HEK293 (cell line): Measurements from ENCODE around the gene TECPR2.

Experiments
- BCL11B ChIP-seq: fragments of 450-650 bp; formaldehyde crosslinking; IDR thresholded peaks from 2 replicates; pipeline ENCODE4 v1.5.1; 2016; ENCODE audit warnings: low read depth, missing biosample characterization, missing genetic modification characterization
- GLI2 ChIP-seq: fragments of 450-650 bp; formaldehyde crosslinking; IDR thresholded peaks from 2 replicates; pipeline ENCODE4; 2017; ENCODE audit warnings: missing biosample characterization, missing genetic modification characterization, low read depth, borderline replicate concordance
- IKZF3 ChIP-seq: fragments of 450-650 bp; IDR thresholded peaks from 2 replicates; pipeline ENCODE4 v1.5.0; 2018; ENCODE audit warnings: missing biosample characterization, mild to moderate bottlenecking, missing genetic modification characterization, moderate library complexity
- REPIN1 ChIP-seq: fragments of 450-650 bp; formaldehyde crosslinking; IDR thresholded peaks from 2 replicates; pipeline ENCODE4 v1.5.1; 2017; ENCODE audit warnings: missing biosample characterization, missing genetic modification characterization, low read depth
- SETDB1 ChIP-seq: IDR thresholded peaks from one replicate; pipeline ENCODE4 v1.6.1; 2017; ENCODE audit warnings: mild to moderate bottlenecking, low read length, moderate library complexity, mixed read lengths; ENCODE audit not compliant: insufficient read length
- ZIC2 ChIP-seq: fragments of 450-650 bp; formaldehyde crosslinking; IDR thresholded peaks from 2 replicates; pipeline ENCODE4 v1.5.1; 2016; ENCODE audit warnings: missing biosample characterization, missing genetic modification characterization
- ZNF133 ChIP-seq: fragments of 450-650 bp; formaldehyde crosslinking; IDR thresholded peaks from 2 replicates; pipeline ENCODE4 v1.5.1; 2016; ENCODE audit warnings: missing biosample characterization, missing genetic modification characterization
- ZNF155 ChIP-seq: fragments of 450-650 bp; formaldehyde crosslinking; IDR thresholded peaks from 2 replicates; pipeline ENCODE4 v1.5.1; 2016; ENCODE audit warnings: missing biosample characterization, missing genetic modification characterization
- ZNF175 ChIP-seq: fragments of 450-650 bp; formaldehyde crosslinking; IDR thresholded peaks from 2 replicates; pipeline ENCODE4 v1.5.1; 2016; ENCODE audit warnings: missing biosample characterization, missing genetic modification characterization
- ZNF214 ChIP-seq: fragments of 450-650 bp; formaldehyde crosslinking; IDR thresholded peaks from 2 replicates; pipeline ENCODE4 v1.5.1; 2017; ENCODE audit warnings: missing biosample characterization, mild to moderate bottlenecking, missing genetic modification characterization, borderline replicate concordance
- ZNF354C ChIP-seq: fragments of 450-650 bp; formaldehyde crosslinking; IDR thresholded peaks from 2 replicates; pipeline ENCODE4 v1.5.1; 2016; ENCODE audit warnings: missing biosample characterization, missing genetic modification characterization, low read depth, borderline replicate concordance
- ZNF366 ChIP-seq: fragments of 450-650 bp; formaldehyde crosslinking; conservative IDR thresholded peaks from 2 replicates; pipeline ENCODE4 v1.5.1; 2016; ENCODE audit warnings: missing biosample characterization, missing genetic modification characterization
- ZNF423 ChIP-seq: fragments of 450-650 bp; formaldehyde crosslinking; IDR thresholded peaks from 2 replicates; pipeline ENCODE4 v1.5.1; 2016; ENCODE audit warnings: missing biosample characterization, missing genetic modification characterization
- ZNF426 ChIP-seq: fragments of 450-650 bp; formaldehyde crosslinking; IDR thresholded peaks from 2 replicates; pipeline ENCODE4 v1.5.1; 2017; ENCODE audit warnings: missing biosample characterization, missing genetic modification characterization, mild to moderate bottlenecking, inconsistent platforms, moderate library complexity
- ZNF433 ChIP-seq: fragments of 450-650 bp; formaldehyde crosslinking; IDR thresholded peaks from 2 replicates; pipeline ENCODE4 v1.5.1; 2016; ENCODE audit warnings: missing biosample characterization, missing genetic modification characterization, low read depth
- ZNF48 ChIP-seq: fragments of 450-650 bp; formaldehyde crosslinking; IDR thresholded peaks from 2 replicates; pipeline ENCODE4 v1.5.1; 2016; ENCODE audit warnings: missing biosample characterization, missing genetic modification characterization
- ZNF510 ChIP-seq: fragments of 450-650 bp; formaldehyde crosslinking; IDR thresholded peaks from 2 replicates; pipeline ENCODE4 v1.5.1; 2018; ENCODE audit warnings: mild to moderate bottlenecking, missing genetic modification characterization, missing biosample characterization; ENCODE audit not compliant: insufficient replicate concordance
- ZNF558 ChIP-seq: fragments of 450-650 bp; formaldehyde crosslinking; IDR thresholded peaks from 2 replicates; pipeline ENCODE4 v1.5.1; 2016; ENCODE audit warnings: missing biosample characterization, missing genetic modification characterization
- ZNF571 ChIP-seq: fragments of 450-650 bp; formaldehyde crosslinking; IDR thresholded peaks from 2 replicates; pipeline ENCODE4 v1.5.0; 2017; ENCODE audit warnings: missing biosample characterization, missing genetic modification characterization
- ZNF626 ChIP-seq: fragments of 450-650 bp; sonication (Bioruptor Pico); formaldehyde crosslinking; IDR thresholded peaks from 2 replicates; pipeline ENCODE4 v1.5.1; 2018; ENCODE audit warnings: missing biosample characterization, missing genetic modification characterization, inconsistent platforms
- ZNF629 ChIP-seq: fragments of 450-650 bp; formaldehyde crosslinking; IDR thresholded peaks from 2 replicates; pipeline ENCODE4 v1.5.1; 2017; ENCODE audit warnings: missing biosample characterization, missing genetic modification characterization
- ZNF670 ChIP-seq: fragments of 450-650 bp; formaldehyde crosslinking; IDR thresholded peaks from 2 replicates; pipeline ENCODE4 v1.5.1; 2016; ENCODE audit warnings: missing biosample characterization, missing genetic modification characterization, low read depth
- ZNF792 ChIP-seq: fragments of 450-650 bp; formaldehyde crosslinking; IDR thresholded peaks from 2 replicates; pipeline ENCODE4 v1.5.1; 2016; ENCODE audit warnings: missing biosample characterization, missing genetic modification characterization
- ZSCAN23 ChIP-seq: fragments of 450-650 bp; formaldehyde crosslinking; IDR thresholded peaks from 2 replicates; pipeline ENCODE4 v1.5.1; 2016; ENCODE audit warnings: missing biosample characterization, missing genetic modification characterization
- TF ChIP-seq, protein P1 (sequence below): fragments of 450-650 bp; formaldehyde crosslinking; IDR thresholded peaks from 2 replicates; pipeline ENCODE4 v1.5.1; 2016; ENCODE audit warnings: missing biosample characterization, missing genetic modification characterization
- TF ChIP-seq, protein P2 (sequence below): fragments of 450-650 bp; formaldehyde crosslinking; IDR thresholded peaks from 2 replicates; pipeline ENCODE4 v1.5.1; 2016; ENCODE audit warnings: missing biosample characterization, missing genetic modification characterization
- TF ChIP-seq, protein P3 (sequence below): fragments of 450-650 bp; formaldehyde crosslinking; IDR thresholded peaks from 2 replicates; pipeline ENCODE4 v1.5.1; 2016; ENCODE audit warnings: missing biosample characterization, missing genetic modification characterization
- TF ChIP-seq, protein P4 (sequence below): fragments of 450-650 bp; formaldehyde crosslinking; IDR thresholded peaks from 2 replicates; pipeline ENCODE4 v1.5.1; 2016; ENCODE audit warnings: missing biosample characterization, missing genetic modification characterization
- TF ChIP-seq, protein P5 (sequence below): fragments of 450-650 bp; formaldehyde crosslinking; IDR thresholded peaks from 2 replicates; pipeline ENCODE4 v1.5.1; 2016; ENCODE audit warnings: missing biosample characterization, missing genetic modification characterization, borderline replicate concordance

Gene TECPR2

DNA sequence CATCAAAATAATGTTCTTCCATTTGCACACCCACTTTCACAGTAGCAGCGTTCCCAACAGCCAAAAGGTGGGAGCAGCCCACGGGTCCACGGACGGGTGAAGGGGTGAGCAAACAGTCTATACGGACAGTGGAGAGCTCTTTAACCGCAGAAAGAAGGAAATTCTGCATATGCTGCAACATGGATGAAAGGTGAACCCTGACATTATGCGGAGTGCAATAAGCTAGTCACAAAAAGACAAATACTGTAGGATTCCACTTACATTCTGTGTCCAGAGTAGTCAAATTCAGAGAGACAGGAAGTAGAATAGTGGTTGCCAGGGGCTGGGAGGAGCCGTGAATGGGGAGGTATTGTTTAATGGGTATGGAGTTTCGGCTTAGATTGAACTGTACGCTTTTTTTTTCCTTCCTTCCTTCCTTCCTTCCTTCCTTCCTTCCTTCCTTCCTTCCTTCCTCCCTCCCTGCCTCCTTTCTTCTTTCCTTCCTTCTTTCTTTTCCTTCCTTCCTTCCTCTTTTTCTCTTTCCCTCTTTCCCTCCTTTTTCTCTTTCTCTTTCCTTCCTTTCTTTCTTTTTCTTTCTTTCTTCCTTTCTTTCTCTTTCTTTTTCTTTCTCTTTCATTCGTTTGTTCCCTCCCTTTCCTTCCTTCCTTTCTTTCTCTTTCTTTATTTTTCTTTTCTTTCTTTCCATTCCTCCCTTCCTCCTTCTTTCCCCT lies 162.6 kb downstream of the TECPR2 start (continued):
- TF ChIP-seq SETDB1 (no peak), ZNF670 (tag by site-specific recombination) (no peak; the same call in 1 of the 2 replicates), GLI2 (no peak), REPIN1 (tag by site-specific recombination) (no peak), ZNF354C (tag by site-specific recombination) (no peak), ZNF214 (no peak), ZNF133 (no peak), BCL11B (tag by site-specific recombination) (no peak), ZNF626 (tag by site-specific recombination) (no peak), IKZF3 (tag by site-specific recombination) (no peak; the same call in 1 of the 2 replicates), ZNF510 (tag by site-specific recombination) (no peak), ZIC2 (tag by site-specific recombination) (no peak), ZNF366 (tag by site-specific recombination) (peak; percentile 100), ZNF426 (no peak), ZNF558 (tag by site-specific recombination) (no peak; the same call in 1 of the 2 replicates), ZNF175 (tag by site-specific recombination) (no peak), ZNF571 (tag by site-specific recombination) (no peak), ZNF155 (tag by site-specific recombination) (peak; percentile 73; the same call in 1 of the 2 replicates), ZNF433 (no peak), ZNF629 (tag by site-specific recombination) (no peak), ZNF48 (tag by site-specific recombination) (no peak), ZNF792 (tag by site-specific recombination) (no peak), ZNF423 (tag by site-specific recombination) (no peak), ZSCAN23 (tag by site-specific recombination) (peak; percentile 77; the same call in 1 of the 2 replicates)
- TF ChIP-seq, protein P1, sequence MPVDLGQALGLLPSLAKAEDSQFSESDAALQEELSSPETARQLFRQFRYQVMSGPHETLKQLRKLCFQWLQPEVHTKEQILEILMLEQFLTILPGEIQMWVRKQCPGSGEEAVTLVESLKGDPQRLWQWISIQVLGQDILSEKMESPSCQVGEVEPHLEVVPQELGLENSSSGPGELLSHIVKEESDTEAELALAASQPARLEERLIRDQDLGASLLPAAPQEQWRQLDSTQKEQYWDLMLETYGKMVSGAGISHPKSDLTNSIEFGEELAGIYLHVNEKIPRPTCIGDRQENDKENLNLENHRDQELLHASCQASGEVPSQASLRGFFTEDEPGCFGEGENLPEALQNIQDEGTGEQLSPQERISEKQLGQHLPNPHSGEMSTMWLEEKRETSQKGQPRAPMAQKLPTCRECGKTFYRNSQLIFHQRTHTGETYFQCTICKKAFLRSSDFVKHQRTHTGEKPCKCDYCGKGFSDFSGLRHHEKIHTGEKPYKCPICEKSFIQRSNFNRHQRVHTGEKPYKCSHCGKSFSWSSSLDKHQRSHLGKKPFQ (tag by site-specific recombination), result no peak; the same call in 1 of the 2 replicates
- TF ChIP-seq, protein P2, sequence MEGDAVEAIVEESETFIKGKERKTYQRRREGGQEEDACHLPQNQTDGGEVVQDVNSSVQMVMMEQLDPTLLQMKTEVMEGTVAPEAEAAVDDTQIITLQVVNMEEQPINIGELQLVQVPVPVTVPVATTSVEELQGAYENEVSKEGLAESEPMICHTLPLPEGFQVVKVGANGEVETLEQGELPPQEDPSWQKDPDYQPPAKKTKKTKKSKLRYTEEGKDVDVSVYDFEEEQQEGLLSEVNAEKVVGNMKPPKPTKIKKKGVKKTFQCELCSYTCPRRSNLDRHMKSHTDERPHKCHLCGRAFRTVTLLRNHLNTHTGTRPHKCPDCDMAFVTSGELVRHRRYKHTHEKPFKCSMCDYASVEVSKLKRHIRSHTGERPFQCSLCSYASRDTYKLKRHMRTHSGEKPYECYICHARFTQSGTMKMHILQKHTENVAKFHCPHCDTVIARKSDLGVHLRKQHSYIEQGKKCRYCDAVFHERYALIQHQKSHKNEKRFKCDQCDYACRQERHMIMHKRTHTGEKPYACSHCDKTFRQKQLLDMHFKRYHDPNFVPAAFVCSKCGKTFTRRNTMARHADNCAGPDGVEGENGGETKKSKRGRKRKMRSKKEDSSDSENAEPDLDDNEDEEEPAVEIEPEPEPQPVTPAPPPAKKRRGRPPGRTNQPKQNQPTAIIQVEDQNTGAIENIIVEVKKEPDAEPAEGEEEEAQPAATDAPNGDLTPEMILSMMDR, result no peak
- TF ChIP-seq, protein P3, sequence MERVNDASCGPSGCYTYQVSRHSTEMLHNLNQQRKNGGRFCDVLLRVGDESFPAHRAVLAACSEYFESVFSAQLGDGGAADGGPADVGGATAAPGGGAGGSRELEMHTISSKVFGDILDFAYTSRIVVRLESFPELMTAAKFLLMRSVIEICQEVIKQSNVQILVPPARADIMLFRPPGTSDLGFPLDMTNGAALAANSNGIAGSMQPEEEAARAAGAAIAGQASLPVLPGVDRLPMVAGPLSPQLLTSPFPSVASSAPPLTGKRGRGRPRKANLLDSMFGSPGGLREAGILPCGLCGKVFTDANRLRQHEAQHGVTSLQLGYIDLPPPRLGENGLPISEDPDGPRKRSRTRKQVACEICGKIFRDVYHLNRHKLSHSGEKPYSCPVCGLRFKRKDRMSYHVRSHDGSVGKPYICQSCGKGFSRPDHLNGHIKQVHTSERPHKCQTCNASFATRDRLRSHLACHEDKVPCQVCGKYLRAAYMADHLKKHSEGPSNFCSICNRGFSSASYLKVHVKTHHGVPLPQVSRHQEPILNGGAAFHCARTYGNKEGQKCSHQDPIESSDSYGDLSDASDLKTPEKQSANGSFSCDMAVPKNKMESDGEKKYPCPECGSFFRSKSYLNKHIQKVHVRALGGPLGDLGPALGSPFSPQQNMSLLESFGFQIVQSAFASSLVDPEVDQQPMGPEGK (tag by site-specific recombination), result peak; percentile 47
- TF ChIP-seq, protein P4, sequence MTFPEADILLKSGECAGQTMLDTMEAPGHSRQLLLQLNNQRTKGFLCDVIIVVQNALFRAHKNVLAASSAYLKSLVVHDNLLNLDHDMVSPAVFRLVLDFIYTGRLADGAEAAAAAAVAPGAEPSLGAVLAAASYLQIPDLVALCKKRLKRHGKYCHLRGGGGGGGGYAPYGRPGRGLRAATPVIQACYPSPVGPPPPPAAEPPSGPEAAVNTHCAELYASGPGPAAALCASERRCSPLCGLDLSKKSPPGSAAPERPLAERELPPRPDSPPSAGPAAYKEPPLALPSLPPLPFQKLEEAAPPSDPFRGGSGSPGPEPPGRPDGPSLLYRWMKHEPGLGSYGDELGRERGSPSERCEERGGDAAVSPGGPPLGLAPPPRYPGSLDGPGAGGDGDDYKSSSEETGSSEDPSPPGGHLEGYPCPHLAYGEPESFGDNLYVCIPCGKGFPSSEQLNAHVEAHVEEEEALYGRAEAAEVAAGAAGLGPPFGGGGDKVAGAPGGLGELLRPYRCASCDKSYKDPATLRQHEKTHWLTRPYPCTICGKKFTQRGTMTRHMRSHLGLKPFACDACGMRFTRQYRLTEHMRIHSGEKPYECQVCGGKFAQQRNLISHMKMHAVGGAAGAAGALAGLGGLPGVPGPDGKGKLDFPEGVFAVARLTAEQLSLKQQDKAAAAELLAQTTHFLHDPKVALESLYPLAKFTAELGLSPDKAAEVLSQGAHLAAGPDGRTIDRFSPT (tag by site-specific recombination), result no peak
- TF ChIP-seq, protein P5, sequence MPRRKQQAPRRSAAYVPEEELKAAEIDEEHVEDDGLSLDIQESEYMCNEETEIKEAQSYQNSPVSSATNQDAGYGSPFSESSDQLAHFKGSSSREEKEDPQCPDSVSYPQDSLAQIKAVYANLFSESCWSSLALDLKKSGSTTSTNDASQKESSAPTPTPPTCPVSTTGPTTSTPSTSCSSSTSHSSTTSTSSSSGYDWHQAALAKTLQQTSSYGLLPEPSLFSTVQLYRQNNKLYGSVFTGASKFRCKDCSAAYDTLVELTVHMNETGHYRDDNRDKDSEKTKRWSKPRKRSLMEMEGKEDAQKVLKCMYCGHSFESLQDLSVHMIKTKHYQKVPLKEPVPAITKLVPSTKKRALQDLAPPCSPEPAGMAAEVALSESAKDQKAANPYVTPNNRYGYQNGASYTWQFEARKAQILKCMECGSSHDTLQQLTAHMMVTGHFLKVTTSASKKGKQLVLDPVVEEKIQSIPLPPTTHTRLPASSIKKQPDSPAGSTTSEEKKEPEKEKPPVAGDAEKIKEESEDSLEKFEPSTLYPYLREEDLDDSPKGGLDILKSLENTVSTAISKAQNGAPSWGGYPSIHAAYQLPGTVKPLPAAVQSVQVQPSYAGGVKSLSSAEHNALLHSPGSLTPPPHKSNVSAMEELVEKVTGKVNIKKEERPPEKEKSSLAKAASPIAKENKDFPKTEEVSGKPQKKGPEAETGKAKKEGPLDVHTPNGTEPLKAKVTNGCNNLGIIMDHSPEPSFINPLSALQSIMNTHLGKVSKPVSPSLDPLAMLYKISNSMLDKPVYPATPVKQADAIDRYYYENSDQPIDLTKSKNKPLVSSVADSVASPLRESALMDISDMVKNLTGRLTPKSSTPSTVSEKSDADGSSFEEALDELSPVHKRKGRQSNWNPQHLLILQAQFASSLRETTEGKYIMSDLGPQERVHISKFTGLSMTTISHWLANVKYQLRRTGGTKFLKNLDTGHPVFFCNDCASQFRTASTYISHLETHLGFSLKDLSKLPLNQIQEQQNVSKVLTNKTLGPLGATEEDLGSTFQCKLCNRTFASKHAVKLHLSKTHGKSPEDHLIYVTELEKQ (tag by site-specific recombination), result no peak; the same call in 1 of the 2 replicates
